GM19238 (cell line): Measurements from ENCODE around the gene TXK.

ENCODE experiments used
- DNase-seq: peaks from one replicate; pipeline ENCODE4 v3.0.0; 2011; ENCODE audit warnings: low spot score; ENCODE audit not compliant: insufficient read length

Gene TXK

GRCh38 chr4:48137846-48138245 is 3.8 kb upstream of the TXK start:
- no peak for DNase-seq

GRCh38 chr4:48133669-48134068 is 381 bp downstream of the TXK start:
- no peak for DNase-seq

GRCh38 chr4:48131736-48132135 is 2.3 kb downstream of the TXK start:
- DNase-seq: no peak

- DNase-seq: no peak
These were observed 4.0 kb downstream of the TXK start for GRCh38 chr4:48130100-48130499.

- no peak for DNase-seq
These were observed 4.6 kb downstream of the TXK start for GRCh38 chr4:48129307-48130014.

GRCh38 chr4:48127682-48128404 is 6.2 kb downstream of the TXK start:
- peak; percentile 41 for DNase-seq

- DNase-seq: no peak
These were observed 6.8 kb downstream of the TXK start for GRCh38 chr4:48127231-48127630.

GRCh38 chr4:48126621-48127020 is 7.4 kb downstream of the TXK start:
- no peak for DNase-seq

- DNase-seq: no peak
These were observed 9.2 kb downstream of the TXK start for GRCh38 chr4:48124870-48125269.

- DNase-seq: no peak
These were observed 11.3 kb downstream of the TXK start for GRCh38 chr4:48122756-48123155.

- no peak for DNase-seq
These were observed 12.9 kb downstream of the TXK start for GRCh38 chr4:48121180-48121579.

GRCh38 chr4:48120132-48120531 is 13.9 kb downstream of the TXK start:
- DNase-seq: no peak

- no peak for DNase-seq
These were observed 14.4 kb downstream of the TXK start for GRCh38 chr4:48119646-48120045.

- DNase-seq: no peak
These were observed 16.0 kb downstream of the TXK start for GRCh38 chr4:48118081-48118480.

- DNase-seq: no peak
These were observed 17.5 kb downstream of the TXK start for GRCh38 chr4:48116582-48116981.

- no peak for DNase-seq
These were observed 19.6 kb downstream of the TXK start for GRCh38 chr4:48114412-48114811.

GRCh38 chr4:48112017-48112667 is 21.9 kb downstream of the TXK start:
- no peak for DNase-seq

- no peak for DNase-seq
These were observed 23.5 kb downstream of the TXK start for GRCh38 chr4:48110452-48110978.

- no peak for DNase-seq
These were observed 24.4 kb downstream of the TXK start for GRCh38 chr4:48109413-48110263.

GRCh38 chr4:48108309-48109073 is 25.6 kb downstream of the TXK start:
- DNase-seq: no peak

- no peak for DNase-seq
These were observed 28.8 kb downstream of the TXK start for GRCh38 chr4:48105230-48105629.
